Heart left ventricle (tissue), 16 donors: Measurements from ENCODE around the gene TNRC18. TPM values are rescaled to one million over a fixed set of nuclear protein-coding genes. Genes with fewer than 3 reads are reported as not detected.

Experiments used
- ATAC-seq, 4 donors: fragments of 200-7000 bp; cut with Tn5 transposase; one replicate each; pipeline ENCODE4 v1.9.1; 2020 to 2022; ENCODE audit warnings: moderate library complexity in 4 of 4, mild to moderate bottlenecking in 3 of 4, moderate number of reproducible peaks in 1 of 4
- DNase-seq, 5 donors: peaks; one replicate each; pipeline ENCODE4 v3.0.0-alpha.2; 2020
- H3K27ac ChIP-seq, 12 donors: fragments of 200-600 bp; sonication (generic) in 4 of 12; one replicate each; pipeline versions ENCODE4 v1.5.0 to v1.8.0; 2016 to 2022; ENCODE audit warnings: mild to moderate bottlenecking in 2 of 12
- H3K27me3 ChIP-seq, 9 donors: fragments of 200-600 bp; sonication (generic) in 2 of 9; one replicate each; pipeline versions ENCODE4 v1.5.1 to v1.8.0; 2016 to 2022; ENCODE audit warnings: mild to moderate bottlenecking in 3 of 9
- H3K36me3 ChIP-seq, 9 donors: fragments of 200-600 bp; sonication (generic) in 2 of 9; one replicate each; pipeline versions ENCODE4 v1.5.0 to v1.8.0; 2018 to 2022; ENCODE audit warnings: mild to moderate bottlenecking in 2 of 9
- H3K4me1 ChIP-seq, 12 donors: fragments of 200-600 bp; sonication (generic) in 4 of 12; one replicate each; pipeline versions ENCODE4 v1.5.0 to v1.8.0; 2016 to 2022; ENCODE audit warnings: mild to moderate bottlenecking in 3 of 12
- H3K4me3 ChIP-seq, 12 donors: fragments of 200-600 bp; sonication (generic) in 4 of 12; one replicate each; pipeline versions ENCODE4 v1.5.0 to v1.8.0; 2017 to 2022; ENCODE audit warnings: mild to moderate bottlenecking in 9 of 12, moderate library complexity in 4 of 12
- H3K9me3 ChIP-seq, 12 donors: fragments of 200-600 bp; sonication (generic) in 4 of 12; one replicate each; pipeline versions ENCODE4 v1.5.0 to v1.8.0; 2016 to 2022; ENCODE audit warnings: mild to moderate bottlenecking in 1 of 12
- POLR2A ChIP-seq, 2 donors: fragments of 450-650 bp; IDR thresholded peaks; one replicate each; pipeline ENCODE4 v1.6.1; 2017; ENCODE audit warnings: antibody characterized with exemption in 2 of 2, mild to moderate bottlenecking in 2 of 2, moderate library complexity in 2 of 2
- WGBS, 4 donors: extraction: QIAGEN DNeasy Blood & Tissue Kit in 2 of 4; methylation state at CpG; one replicate each; pipeline versions ENCODE4 v1.1.5 to v1.1.7; 2013 to 2018; 5-methylcytosine and 5-hydroxymethylcytosine counted together
- intact Hi-C, 10 donors: fragments of 100-400 bp; cut with DNase I; formaldehyde crosslinking; loops; one replicate each; pipeline versions ENCODE4 v1.11.1 to v1.14.2; 2022
- polyA plus RNA-seq, 2 donors: library from polyadenylated mRNA; stranded (reverse); fragments of 200-250 nt; gene quantifications; one replicate each; pipeline ENCODE4 v1.2.3, GENCODE V29; 2013
- total RNA-seq, 9 donors: library from RNA; depleted of rRNA in 2 of 9; stranded (reverse); fragments of >200 nt in 2 of 9; fragmentation: NEBNext Ultra II Directional in 3 of 9; extraction: Animal tissue kit (Norgen Biotek cat#: 25700) in 3 of 9; gene quantifications; one replicate each; pipeline versions ENCODE4 v1.1.0 to v1.2.4, GENCODE V29; 2016 to 2023
- TF ChIP-seq, protein P1 (sequence below), 12 donors: fragments of 200-600 bp; sonication (generic) in 4 of 12; IDR thresholded peaks; one replicate each; pipeline versions ENCODE4 v1.5.0 to v1.8.0; 2018 to 2022; ENCODE audit warnings: antibody characterized with exemption in 12 of 12, mild to moderate bottlenecking in 5 of 12
- donor health status: ischemic (EF 13 %, LVEDD 7.1; RV severe dilation, severe dysfunction).
- donor health status: healthy with polysubstance abuse.
- donor health status: DM: no; HTN: yes; CAD: no.
- donor health status: DM: no; HTN: no; CAD: no.
- donor health status: ischemic (EF 25% LVEDD 6.9; RV normal size, moderate dysfunction).
- donor health status: ischemic (EF 25% LVEDD 5.7; RV mildly dilated, moderate dysfunction).
- donor health status: healthy.
- donor health status: DM: yes; HTN: yes; CAD: no.
- donor health status: ischemic (EF 35%, LVEDD 5.7; RV mildly dilated, moderate dysfunction).
- donor health status: nonischemic (EF 11% LVEDD 7.7; RV severe dilation, severe dysfunction).
- donor health status: DM: yes; HTN: yes; CAD: no.
- donor health status: PGD.
- donor health status: ischemic (EF 29% LVEDD 5.4; RV normal size, mild dysfunction).
- donor health status: nonischemic (EF 23%, LVEDD 6.1; RV moderate dilation, normal function).

TNRC18 gene
- total and polyA plus RNA-seq, 11 donors = 23.4 to 66.6 (median 33.7) TPM

DNA sequence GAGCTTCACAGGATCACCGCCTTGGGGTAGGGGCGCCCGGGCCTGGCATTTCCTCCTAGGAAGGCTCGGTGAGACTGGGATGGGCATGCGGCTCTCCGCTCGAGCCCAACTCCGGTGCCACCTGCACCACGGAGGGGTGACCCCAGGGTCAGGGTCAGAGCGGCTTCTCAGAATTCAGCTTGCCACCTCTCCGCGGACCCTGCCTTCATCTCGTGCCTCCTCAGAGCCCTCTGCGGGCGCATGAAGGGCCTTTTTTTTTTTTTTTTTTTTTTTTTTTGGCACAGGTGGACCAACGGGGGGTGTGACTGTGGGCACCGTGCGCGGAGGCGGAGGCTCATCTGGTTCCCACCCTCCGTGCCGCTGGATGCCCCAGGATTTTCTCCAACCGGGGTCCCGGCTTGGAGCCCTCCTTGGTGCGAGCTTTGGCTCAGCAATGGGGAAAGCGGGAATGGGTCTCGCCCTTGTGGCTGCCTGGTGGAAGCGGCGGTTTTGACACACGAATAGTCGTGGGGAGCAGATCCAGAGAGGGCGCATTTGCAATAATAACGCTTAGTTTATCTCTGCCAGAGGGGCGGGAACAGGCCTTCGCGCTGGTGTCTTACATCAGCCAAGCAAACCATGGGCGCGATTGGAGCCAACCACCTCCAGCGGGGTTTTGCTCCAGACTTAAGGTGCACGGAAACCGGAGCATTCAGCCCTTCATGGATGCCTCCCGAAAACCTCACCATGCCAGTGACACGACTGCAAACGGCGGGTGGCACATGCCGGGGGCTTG, 5.0 kb upstream of the TNRC18 start:
- H3K4me3 ChIP-seq = peak overlapping the region; percentile 68 to 99 (median 94)
- intact Hi-C loops = no loop called here
- peaks cover 0 to 5% (median 0%) of the 10 kb centered on the region in 12 donors for H3K9me3 ChIP-seq
- H3K36me3 ChIP-seq = peaks cover 0 to 6% (median 0%) of the 10 kb centered on the region in 9 donors
- WGBS, 4 donors = 15 to 29% (median 24%) methylated on average over 40 to 46 of the region's 46 CpGs
- no peaks in the 10 kb centered on the region for H3K27me3 ChIP-seq
- peak in 1 of 2 donors; percentile 25 for TF ChIP-seq POLR2A (IDR thresholded peaks at IDR 0.05)
- TF ChIP-seq, protein P1, sequence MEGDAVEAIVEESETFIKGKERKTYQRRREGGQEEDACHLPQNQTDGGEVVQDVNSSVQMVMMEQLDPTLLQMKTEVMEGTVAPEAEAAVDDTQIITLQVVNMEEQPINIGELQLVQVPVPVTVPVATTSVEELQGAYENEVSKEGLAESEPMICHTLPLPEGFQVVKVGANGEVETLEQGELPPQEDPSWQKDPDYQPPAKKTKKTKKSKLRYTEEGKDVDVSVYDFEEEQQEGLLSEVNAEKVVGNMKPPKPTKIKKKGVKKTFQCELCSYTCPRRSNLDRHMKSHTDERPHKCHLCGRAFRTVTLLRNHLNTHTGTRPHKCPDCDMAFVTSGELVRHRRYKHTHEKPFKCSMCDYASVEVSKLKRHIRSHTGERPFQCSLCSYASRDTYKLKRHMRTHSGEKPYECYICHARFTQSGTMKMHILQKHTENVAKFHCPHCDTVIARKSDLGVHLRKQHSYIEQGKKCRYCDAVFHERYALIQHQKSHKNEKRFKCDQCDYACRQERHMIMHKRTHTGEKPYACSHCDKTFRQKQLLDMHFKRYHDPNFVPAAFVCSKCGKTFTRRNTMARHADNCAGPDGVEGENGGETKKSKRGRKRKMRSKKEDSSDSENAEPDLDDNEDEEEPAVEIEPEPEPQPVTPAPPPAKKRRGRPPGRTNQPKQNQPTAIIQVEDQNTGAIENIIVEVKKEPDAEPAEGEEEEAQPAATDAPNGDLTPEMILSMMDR (IDR thresholded peaks at IDR 0.05) = peak in 1 of 12 donors; percentile 18
- peak; percentile 67 to 85 (median 70) for DNase-seq
- peaks cover 0 to 33% (median 24%) of the 10 kb centered on the region in 12 donors for H3K4me1 ChIP-seq
- ATAC-seq = peak in 3 of 4 donors; percentile 5 to 17 (median 5)
- peak overlapping the region; percentile 96 to 100 (median 100) for H3K27ac ChIP-seq

GRCh38 chr7:5426226-5426475, 2.5 kb upstream of the TNRC18 start:
- H3K4me1 ChIP-seq = peaks cover 0 to 33% (median 24%) of the 10 kb centered on the region in 12 donors
- H3K27ac ChIP-seq = peak overlapping the region; percentile 96 to 100 (median 100)
- intact Hi-C loops = no loop called here
- peaks cover 0 to 5% (median 0%) of the 10 kb centered on the region in 9 donors for H3K27me3 ChIP-seq
- no peaks in the 10 kb centered on the region for H3K9me3 ChIP-seq
- DNase-seq = no peak
- ATAC-seq = no peak
- TF ChIP-seq, protein P1 (IDR thresholded peaks at IDR 0.05) = no peak
- no peak for TF ChIP-seq POLR2A (IDR thresholded peaks at IDR 0.05)
- H3K36me3 ChIP-seq = no peaks in the 10 kb centered on the region
- peak overlapping the region; percentile 68 to 99 (median 94) for H3K4me3 ChIP-seq
- WGBS, 4 donors = 0% methylated on average over 13 of the region's 13 CpGs

GRCh38 chr7:5425507-5426225, 2.0 kb upstream of the TNRC18 start:
- DNase-seq = peak; percentile 77 to 84 (median 81)
- peak; percentile 29 to 63 for TF ChIP-seq POLR2A (IDR thresholded peaks at IDR 0.05)
- TF ChIP-seq, protein P1 (IDR thresholded peaks at IDR 0.05) = peak in 2 of 12 donors; percentile 7 to 8
- Histone ChIP-seq H3K9me3 (no peaks in the 10 kb centered on the region), H3K4me3 (peak overlapping the region; percentile 68 to 99 (median 94)), H3K27ac (peak overlapping the region; percentile 96 to 100 (median 100)), H3K4me1 (peaks cover 0 to 33% (median 25%) of the 10 kb centered on the region in 12 donors), H3K36me3 (peaks cover 0 to 4% (median 0%) of the 10 kb centered on the region in 9 donors), H3K27me3 (peaks cover 0 to 5% (median 0%) of the 10 kb centered on the region in 9 donors)
- WGBS, 4 donors = 0% methylated on average over 38 of the region's 38 CpGs
- intact Hi-C loops = no loop called here
- ATAC-seq = peak; percentile 27 to 41 (median 36)
